Tongue (tissue), 2 donors: ENCODE results near the gene TBCK. TPM values are rescaled to one million over a fixed set of nuclear protein-coding genes. Genes with fewer than 3 reads are reported as not detected.
A peak's percentile ranks its signal among the peaks of the same experiment; 100 is the strongest.
"Not testable (repeated sequence)": the region's sequence is repeated elsewhere in the genome, so short reads cannot be mapped to it uniquely, and the experiment has no call there.

Source experiments
- DNase-seq: peaks from one replicate; pipeline ENCODE4 v3.0.0-alpha.2; 2015
- total RNA-seq: library from RNA; depleted of rRNA; stranded (reverse); fragments of >200 nt; gene quantifications from one replicate; pipeline ENCODE4 v1.2.3, GENCODE V29; 2014

The TBCK gene
- total RNA-seq, 1 donor from 2014 or later: 72.9 TPM

DNA sequence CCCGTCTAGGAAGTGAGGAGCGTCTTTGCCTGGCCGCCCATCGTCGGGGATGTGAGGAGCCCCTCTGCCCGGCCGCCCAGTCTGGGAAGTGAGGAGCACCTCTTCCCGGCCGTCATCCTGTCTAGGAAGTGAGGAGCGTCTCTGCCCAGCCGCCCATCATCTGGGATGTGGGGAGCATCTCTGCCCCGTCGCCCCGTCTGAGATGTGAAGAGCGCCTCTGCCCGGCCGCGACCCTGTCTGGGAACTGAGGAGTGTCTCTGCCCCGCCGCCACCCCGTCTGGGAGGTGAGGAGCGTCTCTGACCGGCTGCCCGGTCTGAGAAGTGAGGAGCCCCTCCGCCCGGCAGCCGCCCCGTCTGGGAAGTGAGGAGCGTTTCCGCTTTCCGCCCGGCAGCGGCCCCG is 5.2 kb upstream of the TBCK start:
- DNase-seq: not testable (repeated sequence)

DNA sequence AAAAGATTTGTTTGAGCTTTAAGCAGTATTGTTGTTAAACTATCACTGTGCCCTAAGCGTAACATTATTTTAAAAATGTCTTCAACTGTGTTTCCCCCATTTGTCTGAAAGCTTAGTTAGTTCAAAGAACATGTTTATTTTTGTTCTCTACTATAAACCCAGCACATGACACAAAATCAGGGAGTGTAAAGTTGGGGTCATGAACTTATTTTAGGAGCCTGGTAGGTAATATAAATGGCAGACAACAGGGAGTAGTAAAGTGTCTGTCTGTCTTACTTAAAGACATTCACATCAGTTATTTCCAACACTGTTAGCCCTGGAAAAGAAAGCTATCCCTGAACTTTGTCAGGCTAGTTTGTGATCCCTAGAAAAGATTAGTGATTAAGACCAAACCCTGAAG is 4.2 kb upstream of the TBCK start:
- no peak for DNase-seq

DNA sequence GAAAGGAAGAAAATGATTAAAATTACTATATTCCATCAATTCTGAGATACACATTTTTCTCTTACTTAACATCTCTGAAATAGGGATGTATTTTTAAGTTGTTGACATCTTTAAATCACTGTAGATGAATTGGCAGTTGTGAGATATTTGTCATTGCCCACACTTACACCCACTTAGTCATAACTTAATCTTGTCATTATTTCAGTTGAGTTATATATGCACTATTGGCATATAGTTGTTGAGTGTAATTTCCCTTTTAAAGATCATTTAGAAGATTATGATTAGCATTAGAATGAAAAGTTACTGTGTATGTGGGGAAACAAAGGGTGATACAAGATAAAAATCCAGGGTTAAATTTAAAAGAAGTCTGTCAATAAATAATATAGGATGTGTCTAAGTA is 2.5 kb upstream of the TBCK start:
- DNase-seq: no peak

DNA sequence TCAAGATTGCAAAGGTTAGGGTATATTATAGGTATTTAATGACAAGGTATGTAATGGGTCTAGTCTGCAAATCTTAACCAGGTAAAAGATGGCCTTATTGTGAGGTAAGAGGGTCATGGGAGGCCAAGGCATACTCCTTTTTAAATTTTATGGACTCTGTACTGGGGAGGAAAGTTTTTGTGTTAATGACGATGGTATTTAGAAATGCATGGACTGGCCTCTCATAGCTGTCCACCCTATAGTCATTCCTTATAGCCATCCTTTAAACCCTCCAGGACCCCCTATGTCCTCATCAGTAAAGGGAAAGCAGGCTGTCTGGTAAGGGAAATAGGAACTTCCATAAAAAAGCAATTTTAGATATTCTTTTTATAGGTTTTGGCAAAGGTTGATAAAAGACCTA is 1.8 kb upstream of the TBCK start:
- no peak for DNase-seq

DNA sequence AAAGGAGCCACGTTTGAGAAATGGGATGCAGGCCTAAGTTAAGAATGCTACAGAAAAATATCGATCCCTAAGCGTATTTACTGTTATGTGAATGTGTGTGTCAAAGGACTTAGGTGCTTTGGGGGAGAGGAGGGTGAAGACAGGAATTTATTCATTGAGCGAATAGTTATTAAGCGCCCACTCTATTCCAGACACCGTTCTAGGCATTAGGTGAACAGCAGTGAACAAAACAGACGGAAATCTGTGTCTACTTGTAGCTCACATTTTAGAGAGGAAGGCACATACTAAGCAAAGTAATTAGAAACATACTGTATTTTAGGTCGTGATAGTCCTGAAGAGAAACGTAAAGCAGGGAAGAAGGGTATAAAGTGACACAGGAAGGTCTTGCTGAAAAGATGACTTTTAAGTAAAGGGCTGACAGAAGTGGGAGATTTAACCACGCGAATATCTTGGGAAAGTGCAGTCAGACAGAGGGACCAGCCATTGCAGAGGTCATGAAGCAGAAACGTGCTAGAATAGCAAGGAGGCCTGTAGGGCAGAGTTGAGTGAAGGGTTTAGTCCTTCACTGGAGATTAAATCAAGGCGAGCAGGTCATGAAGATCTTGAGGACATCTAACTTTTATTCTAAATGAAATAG is 882 bp upstream of the TBCK start:
- peak; percentile 9 for DNase-seq

DNA sequence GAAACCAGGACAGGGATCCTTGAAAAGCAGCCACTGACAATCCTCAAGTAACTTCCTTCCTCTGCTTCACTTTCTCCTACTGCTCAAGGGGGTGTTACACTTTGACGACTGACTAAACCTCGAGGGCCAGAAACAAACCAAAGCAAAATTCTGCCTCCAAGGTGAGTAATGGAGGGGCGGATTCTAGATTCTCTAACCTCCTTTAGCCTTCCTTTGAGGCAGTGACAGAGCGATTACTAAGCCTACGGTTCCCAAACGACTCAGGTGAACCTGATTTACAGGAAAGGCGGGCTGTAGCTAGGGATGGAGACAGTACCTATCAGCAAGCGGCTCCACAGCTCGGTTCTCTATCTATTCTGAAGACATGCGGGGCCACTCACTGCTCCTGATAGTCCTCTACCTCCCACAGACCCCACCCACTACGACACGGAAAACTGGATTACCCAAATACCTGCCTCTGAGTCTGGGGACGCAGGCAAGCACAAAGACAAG is 487 bp downstream of the TBCK start:
- DNase-seq: no peak

DNA sequence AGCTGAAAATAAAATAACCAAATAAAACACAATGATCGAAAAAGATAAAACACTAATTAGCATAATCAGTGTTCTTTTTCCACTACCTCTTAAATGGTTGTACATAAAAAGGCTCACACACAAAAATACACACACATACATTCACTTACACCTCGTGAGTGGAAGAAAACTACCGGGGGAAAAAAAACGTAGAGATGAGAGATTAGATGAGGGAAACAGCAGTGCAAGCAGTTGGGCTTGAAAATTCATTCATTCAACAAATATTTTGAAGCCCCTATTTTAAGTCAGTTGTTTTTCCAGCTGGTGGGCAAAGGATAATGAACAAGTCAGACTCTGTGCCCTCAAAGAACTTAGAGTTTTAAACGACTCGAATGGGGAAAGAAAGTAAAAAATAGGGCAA is 1.0 kb downstream of the TBCK start:
- no peak for DNase-seq

DNA sequence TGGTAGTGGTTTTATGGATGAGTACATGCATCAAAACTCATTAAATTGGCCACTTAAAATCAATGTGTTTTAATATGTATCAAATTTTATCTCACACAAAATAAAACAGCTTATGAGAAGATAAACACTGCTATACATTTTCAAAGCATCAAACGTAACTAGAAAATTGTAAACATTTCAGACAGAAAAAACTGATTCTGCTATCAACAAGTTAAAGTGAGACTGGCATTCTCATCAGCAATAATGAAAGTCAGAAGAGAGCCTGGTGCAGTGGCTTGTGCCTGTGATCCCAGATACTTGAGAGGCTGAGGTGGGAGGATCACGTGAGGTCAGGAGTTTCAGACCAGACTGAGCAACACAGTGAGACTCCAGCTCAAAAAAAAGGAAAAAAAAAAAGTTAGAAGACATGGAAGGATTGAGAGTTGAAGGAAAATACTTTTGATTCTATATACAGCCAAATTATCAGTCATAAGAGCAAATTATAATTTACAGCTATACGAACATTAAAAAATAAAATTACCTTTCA is 2.9 kb downstream of the TBCK start:
- DNase-seq: no peak

DNA sequence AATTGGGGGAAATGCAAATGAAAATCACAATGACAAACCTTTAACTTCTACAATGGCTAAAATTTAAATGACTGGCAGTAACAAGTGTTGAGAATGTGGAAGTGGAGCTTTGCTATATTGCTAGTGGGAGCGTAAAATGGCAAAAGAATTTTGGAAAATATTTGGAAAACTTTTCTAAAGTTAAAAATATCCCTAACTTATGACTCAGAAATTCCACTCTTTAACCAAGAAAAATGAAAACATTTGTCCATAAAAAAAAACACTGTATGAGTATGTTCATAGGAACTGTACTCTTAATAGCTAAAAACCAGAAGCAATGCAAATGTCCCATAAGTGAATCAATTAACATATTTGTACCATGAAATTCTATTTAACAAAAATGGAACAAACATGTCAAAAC is 3.6 kb downstream of the TBCK start:
- peak; percentile 39 for DNase-seq

DNA sequence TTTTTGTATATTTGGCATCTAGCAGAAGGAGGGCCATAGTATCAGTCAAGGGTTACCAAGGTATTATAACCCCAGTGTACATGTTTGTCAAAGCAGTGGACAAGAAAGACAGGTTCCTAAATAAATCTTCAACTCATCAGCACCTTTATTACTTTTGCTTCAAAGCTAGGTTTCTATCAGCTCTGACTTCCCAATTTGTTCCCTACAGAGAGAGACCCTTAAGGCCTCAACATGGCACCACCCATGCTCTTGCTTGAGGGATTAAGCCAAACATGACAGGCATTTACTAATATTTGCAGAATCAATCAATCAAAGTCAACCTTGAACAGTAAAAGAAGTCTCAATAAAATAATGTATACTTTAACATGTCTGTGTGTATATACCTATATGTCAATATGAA is 9.4 kb downstream of the TBCK start:
- DNase-seq: no peak

DNA sequence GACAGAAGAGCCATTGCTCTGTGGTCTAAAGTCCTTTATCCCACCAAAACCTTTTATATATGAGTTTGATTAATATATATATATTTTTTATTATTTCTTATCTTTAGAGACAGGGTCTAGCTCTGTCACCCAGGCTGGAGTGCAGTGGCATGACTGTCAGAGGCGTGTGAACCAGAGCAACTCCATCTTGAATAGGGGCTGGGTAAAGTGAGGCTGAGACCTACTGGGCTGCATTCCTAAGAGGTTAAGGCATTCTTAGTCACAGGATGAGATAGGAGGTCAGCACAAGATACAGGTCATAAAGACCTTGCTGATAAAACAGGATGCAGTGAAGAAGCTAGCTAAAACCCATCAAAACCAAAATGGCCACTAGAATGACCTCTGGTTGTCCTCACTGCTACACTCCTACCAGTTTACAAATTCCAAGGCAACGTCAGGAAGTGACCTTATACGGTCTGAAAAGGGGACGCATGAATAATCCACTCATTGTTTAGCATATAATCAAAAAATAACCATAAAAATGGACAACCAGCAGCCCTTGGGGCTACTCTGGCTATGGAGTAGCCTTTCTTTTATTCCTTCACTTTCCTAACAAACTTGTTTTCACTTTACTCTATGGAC is 10.5 kb downstream of the TBCK start:
- DNase-seq: no peak

DNA sequence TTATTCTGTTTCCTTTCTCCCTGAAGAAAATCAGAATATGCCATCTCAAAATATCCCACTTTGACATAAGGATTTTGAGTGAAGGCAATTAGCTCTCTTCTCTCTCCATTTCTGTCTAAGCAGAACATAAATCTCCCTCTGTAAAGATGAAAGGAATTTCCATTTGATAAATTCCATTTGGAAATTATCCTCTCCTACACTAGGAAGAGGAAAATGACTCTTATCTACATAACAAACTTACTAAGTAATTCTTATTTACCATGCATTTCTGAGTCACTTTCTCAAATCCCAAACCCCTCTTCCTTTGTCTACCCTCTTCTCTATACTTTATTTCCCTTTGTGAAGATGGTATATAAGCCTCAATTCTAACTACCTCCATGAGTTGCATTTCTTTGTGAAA is 11.4 kb downstream of the TBCK start:
- no peak for DNase-seq

DNA sequence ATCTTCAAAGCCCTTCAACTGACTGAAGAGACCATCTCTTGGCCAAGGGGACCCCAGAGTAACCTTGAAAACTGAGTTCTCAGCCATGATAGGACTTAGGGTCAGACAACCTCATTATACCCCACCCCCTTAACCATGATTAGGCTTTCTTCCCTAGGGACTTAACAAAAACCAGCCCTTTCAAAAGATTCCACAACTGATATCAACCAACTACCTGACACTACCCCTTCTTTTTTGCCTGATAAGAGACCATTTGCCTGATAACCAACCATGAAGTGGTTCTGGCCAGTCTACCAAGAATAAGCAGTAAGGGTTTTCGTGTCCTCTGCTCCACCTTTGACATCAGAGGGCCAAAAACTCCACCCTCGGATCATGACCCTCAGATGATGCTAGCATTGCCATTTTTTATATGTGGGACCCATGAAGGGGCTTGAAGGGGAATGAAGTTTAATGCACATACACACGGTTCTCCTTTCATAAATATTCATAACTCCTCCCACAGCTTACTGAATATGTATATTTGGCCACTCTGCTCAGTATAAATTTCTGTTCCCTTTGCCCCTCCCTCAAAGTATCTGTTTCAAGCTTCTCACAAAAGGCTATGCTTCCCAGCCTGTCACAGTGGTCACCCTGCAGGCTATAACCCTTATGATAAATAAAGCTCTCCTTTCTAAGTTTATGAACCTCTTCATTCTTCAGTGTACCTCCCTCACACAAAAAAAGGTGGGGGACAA is 12.3 kb downstream of the TBCK start:
- DNase-seq: no peak

DNA sequence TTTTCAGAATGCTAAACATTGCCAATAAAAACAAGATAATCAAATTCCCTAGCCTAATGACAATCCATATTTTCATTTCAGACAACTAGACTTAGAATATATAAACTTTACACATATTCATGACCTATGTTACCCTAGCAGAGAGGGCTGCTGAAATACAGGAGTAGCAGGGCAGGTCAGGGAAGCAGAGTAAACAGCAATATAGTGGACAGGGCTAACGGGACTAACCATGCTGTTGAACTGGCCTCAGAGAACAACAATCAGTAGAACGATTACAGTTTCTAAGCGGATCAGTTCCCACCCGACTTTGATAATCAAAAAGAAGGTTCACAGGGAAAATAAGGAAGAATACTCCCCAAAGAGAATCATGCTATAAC is 14.0 kb downstream of the TBCK start:
- no peak for DNase-seq

DNA sequence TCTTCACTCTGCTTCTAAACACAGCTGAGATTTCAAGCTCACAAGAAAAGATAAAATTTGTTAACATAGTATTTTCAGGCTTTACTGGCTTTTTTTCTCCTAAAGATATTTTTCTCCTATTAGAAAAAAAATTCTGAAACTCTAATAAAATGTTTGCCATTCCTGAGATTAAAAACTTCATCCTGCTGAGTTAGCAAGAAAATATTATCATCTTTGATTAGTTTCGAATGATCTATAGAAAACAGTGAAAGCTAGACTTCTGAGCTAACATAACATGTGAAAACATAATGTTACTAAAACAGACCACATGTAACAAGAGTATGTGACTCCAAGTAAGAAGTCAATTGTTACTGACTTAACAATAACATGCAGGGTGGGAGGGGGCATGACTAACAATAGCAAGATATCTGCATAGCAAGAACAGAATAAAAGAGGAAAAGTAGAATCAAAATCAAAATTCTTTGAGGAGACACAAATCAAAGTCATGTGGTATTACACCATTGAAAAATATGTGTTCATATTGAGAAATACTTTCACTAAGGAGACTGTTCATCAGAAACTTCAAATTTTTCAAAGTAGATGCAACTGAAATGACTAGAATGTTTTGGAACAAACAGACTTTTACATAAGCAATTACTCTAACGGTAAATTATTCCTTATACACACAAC is 14.5 kb downstream of the TBCK start:
- DNase-seq: no peak

DNA sequence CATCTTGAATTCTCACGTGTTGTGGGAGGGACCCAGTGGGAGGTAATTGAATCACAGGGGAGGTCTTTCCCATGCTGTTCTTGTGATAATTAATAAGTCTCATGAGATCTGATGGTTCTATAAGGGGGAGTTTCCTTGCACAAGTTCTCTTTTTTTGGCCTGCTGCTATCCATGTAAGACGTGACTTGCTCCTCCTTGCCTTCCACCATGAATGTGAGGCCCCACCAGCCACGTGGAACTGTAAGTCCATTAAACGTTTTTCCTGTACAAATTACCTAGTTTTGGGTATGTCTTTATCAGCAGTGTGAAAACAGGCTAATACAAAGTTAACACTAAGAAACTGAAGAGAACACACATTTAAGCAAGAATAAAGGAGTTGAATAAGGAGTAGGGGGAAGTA is 16.0 kb downstream of the TBCK start:
- DNase-seq: no peak

DNA sequence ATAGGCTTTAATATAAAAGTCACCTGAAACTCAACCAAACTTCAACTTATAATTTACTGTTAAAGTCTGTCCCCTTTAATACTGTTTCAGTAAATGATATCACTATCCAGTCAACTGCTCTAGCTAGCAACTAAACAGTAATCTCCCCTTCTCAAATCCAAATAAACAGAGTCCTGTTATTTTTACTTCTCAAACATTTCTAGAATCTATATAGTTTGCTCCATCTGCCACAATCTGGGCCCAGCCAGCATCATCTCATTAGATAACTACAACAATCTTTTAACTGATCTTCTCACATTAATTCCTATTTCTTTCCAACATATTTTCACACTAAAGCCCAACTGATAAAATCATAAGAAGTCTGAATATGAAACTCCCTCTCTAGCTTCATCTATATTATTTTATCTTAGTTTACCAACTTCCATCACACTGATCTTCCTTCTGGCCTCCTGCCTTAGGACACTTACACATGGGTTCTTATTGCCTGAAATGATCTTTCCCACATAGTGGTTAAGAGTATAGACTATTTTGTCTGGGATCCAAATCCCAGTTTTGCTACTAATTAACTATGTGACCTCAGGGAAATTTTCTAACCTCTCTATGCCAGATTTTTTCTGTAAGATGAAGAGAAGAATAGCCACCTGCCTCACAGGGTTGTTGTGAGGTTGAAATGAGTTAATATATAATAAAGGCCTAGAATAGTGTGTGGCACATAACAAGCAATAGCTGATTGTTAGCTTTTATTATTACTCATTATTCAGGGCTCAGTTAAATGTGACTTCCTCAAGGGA is 18.6 kb downstream of the TBCK start:
- no peak for DNase-seq

DNA sequence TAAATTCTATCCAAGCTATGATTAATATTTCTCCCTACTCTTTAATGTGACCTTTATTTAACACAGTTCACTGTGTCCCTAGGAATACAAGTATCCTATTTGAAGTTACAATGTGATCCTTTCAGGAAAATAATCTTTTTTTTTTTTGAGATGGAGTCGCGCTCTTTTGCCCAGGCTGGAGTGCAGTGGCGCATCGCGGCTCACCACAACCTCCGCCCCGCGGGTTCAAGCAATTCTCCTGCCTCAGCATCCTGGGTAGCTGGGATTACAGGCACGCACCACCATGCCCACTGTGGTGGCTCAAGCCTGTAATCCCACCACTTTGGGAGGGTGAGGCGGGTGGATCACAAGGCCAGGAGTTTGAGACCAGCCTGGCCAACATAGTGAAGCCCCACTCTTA is 21.9 kb downstream of the TBCK start:
- no peak for DNase-seq

DNA sequence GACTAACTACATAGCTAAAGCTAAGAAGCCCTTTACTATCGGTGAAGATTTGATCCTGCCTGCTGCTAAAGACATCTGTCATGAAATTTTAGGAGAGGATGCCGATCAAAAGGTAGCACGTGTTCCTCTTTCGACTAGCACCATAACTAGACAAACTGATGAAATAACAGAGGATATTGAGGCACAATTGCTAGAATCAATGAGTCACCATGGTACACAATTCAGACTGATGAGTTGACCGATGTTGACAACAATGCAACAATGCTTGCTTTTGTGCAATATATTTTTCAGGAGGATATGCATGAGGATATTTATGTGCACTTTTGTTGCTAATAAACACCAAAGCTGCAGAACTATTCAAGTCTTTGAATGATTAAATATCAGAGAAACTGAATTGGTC is 24.3 kb downstream of the TBCK start:
- no peak for DNase-seq

DNA sequence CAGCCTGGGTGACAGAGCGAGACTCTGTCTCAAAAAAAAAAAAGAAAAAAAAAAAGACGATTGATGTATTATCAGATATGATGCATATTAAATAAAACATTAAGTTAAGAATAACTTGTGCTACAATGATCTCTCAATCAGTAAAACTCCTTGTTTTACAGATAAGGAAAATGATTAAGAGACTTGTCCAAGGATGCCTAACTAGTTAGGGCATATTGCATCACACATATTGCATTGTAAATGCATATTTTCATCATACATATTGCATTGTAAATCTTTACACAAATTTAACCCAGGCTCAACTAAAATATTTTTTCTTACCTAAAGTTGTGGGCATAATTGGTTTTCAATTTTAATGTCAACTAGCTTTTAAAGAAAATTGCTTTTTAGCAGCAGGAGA is 26.3 kb downstream of the TBCK start:
- DNase-seq: no peak

DNA sequence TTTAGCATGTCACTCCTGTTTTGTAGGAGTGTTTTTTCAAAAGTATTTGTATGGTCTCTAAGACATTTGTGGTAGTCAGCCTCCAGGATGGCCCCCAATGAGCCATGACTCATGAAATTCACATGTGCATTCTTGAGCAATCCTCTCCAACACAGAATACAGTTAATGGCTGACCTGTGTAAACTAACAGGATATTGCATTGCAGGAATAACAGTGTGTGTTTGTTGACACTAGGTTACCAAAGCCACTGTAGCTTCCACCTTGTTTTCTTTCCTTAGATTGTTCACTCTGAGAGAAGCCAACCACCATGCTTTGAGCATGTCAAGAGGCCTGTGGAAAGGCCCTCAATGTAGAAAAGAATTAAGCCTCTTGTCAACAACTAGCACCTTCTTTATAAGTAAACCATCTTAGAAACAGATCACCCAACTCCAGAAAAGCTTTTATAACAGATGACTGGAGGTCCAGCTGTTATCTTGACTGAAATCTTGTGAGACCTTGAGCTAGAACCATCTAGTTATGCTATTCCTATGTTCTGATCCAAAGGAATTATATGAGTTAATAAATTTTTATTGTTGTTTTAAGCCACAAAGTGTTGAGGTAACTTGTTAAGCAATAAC is 28.5 kb downstream of the TBCK start:
- DNase-seq: no peak

DNA sequence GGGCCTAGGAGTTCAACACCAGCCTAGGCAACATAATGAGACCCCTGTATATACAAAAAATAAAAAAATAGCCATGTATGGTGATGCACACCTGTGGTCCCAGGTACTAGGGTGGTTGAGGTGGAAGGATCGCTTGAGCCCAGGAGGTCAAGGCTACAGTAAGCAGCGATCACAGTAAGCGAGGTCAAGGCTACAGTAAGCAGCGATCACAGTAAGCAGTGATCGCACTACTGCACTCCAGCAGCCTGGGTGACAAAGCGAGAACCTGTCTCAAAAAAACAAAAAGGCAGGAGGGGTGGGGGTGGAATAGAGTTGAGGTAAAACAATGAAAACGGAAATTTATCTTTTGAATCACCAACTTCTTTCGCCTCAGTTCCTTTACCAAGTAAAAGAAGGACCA is 29.4 kb downstream of the TBCK start:
- DNase-seq: no peak
